Stimulated activated CD8-positive, alpha-beta memory T cell treated with anti-CD3 and anti-CD28 coated beads, Interleukin-12 subunit alpha, Interleukin-12 subunit beta, amount 100 ng/mL, for 24 hours (primary cell): ENCODE data around the gene DOCK10.

Experiments used
- DNase-seq: peaks from one replicate; pipeline ENCODE4 v3.0.0-alpha.2; 2020; ENCODE audit errors: extremely low read depth

DOCK10 gene

DNA sequence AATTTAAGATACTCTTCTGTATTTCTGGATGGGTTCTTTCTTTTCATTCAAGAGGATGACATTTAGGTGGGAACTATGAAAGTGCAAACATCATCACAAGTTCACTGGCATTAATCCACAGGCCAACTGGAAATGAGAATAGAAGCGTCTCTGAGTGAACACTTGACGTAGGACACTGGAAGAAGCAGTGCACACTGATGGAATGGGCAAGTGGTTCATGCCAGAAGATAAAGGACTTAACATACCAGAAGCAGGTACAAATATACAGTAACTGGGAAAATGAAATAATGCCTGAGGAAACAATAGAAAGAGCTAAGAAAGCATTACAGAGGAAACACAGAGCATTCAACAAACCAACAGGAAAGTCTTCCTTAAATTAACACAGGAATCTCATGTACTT lies 205.2 kb downstream of the DOCK10 start:
- DNase-seq, result no peak

DNA sequence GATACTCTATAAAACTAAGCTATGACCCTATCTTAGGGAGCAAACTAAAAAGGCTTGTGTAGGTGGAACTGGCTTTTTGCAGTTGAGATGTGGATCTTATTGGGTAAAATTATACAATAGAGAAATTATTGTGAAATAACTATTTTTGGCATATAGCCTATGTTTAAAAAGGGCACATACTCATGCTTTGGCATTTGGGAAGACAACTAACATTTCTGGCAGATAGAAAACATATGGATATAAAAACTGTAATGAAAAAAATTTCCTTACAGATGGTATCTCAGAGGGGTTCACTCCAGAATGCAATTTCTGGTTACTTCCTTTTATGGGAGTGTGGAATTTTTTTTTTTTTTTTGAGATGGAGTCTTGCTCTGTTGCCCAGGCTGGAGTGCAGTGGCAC lies 206.0 kb downstream of the DOCK10 start:
- DNase-seq, result no peak

DNA sequence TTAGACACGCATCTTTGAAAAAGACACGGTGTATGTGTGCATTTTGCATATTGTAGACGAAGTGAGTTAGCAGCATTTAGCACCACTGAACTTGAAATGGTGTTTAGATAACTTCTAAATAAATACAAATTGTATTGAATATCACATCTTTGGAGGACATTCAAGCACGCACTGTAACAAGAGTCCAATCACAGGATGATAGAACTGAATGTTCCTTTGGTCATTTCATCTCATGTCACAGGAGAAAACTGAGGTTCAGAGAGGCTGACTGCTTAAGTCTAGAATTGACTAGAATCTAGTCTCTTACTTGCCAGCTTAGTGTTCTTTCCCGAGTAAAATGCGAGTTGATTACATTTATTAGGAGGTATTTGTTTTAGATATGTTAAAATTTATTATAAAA lies 206.9 kb downstream of the DOCK10 start:
- DNase-seq, result no peak

DNA sequence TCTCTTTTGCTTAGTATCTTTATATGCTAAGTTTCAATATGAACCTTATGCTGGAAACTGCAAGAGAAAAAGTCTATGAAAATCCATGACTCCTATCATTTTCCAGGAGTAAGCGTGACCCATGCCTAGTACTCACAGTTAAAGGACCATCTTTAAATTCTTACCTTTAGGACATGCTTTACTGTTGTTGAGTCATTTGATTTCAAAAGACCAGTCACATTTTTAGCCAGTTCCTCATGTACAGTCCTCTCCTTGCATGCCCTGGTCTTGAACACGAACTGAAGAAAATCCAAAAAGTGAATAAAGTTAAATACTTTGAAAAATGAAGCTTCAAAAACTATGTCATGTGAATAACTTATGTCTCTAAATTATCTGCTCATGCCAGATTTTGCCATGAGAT lies 208.3 kb downstream of the DOCK10 start:
- DNase-seq, result no peak

DNA sequence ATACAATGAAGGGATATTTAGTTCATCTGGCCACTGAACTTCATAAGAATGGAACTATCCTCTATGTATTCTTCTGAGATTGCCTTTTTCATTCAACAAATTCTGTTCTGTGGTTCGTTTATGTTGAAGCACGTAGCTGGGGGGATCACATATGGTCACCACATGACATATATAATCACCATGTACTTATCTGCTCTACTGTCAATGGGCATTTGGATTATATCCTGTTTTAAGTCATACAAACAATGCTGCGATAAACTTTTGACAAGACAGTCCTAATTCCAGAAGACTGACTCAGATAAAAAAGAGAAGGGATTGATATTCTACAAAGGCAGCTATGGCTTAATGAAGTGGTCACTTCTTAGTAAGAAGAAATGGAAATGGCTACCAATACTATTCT lies 210.1 kb downstream of the DOCK10 start:
- DNase-seq, result no peak

DNA sequence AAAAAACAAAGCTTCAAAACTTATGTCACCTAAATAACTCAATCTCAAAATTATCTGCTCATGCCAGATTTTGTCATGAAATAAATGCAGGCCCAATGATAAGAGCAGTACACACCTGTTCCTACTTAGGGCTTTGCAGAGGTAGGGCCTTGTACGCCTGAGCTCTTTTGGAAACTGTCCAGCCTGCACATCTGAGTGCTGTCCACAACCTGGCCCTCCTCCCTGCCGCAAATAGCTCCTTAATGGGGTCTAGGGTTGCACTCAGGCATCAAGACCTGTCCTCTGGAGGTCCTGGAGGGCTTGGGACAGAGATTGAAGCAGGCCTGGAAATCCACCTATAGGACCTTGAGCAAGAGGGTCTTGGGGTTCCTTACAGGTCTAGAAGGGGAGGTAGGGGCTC lies 210.7 kb downstream of the DOCK10 start:
- no peak for DNase-seq

DNA sequence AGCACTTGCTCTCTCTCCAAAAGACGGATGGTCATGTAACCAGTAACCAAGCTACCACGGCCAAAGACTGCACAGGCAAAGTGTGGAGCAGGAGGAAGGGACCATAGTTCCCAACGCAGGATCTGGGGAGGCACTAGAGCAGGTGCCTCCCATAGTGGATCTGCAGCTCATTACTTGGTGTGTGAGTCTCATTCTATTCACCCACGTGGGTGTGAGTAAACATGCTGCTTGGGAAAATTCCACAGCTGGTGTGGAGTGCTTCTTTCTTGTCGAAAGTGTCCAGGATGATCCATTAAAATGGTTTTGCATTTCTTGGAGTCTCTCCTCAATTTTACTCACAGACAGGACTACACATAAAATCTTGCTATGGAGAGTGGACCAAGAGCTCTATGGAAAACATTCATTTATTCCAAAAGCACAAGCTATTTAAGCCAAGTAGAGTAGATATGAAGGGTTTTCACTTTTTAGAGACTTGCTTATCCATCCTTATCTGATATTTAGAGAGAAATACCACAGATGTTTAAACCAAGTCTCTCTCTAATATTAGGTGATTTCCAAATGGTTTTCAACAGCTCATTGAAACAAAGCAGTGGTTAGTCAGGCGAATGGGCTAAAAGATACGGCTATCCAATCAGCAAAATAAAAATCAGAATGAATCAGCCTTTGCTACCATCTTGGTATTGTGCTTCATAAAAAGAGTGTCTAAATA lies 221.8 kb downstream of the DOCK10 start:
- DNase-seq, result no peak

DNA sequence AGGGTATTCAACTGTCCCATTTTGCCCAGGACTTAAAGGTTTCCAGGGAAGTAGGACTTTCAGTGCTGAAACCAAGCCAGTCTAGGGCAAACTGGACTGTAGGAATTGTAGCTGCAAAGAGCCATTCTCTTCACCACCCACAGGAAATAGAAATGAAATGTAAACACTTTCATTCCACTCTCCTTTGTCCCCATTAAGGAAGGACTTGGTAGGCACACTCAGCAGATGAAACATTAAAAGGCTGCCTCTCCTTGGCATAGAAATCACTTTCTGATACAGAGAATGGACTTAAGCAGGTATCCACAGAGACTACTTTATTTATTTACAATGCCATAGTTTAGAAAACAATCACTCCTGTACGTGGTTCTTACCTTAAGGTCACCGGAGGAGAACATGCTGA lies 223.2 kb downstream of the DOCK10 start:
- no peak for DNase-seq

DNA sequence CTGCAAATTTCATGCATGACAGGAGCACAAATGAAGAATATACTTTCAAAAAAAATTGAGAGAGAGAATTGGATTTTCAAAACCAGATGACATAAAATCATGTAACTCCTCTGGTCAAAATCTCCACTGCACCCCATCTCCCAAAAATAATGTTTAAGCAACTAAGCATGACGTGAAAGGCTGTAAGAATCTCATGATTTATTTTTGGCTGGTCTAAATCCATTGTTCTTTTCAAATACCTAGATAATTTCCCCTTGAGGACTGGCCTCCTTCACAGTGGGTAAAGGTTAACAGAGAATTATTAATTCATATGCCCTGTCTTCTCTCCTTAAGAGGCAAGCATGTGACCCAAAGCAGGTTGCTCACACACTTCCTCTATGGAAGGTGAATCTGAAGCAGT lies 224.6 kb downstream of the DOCK10 start:
- DNase-seq, result no peak

DNA sequence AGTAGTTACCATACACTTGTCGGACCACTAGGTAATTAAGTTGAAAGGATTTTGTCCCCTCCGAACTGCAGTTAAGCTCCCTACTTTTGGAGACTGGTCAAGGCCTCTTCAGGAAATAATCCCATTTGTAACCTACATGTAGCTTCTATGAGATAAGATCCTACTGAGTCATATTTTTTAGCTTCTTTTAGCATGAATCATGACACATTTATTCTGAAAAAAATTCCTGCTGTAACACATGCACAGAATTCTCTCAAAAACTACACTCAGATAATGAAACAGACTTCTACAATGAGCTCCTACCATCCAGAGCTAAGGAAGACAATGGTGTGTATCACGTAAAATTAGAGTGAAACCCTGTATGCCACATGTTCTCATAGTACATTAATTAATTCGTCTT lies 225.5 kb downstream of the DOCK10 start:
- DNase-seq, result no peak

DNA sequence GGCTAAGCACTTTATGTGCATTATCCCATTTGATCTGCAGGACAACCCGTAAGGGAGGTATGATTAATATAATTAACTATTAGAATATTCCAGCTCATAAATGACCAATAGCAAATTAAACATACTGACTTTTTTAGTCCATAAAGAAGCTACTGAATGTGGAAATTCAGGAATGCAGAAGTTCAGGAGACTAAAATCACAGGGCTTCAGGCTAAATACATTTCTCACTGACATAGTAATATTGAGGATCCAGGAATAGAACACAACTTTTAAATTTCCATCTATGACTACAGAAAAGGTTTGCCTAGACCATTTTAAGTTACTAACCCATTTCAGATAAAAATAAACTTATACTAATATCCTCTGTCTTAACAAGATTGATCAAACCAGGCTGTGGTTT lies 228.7 kb downstream of the DOCK10 start:
- no peak for DNase-seq

DNA sequence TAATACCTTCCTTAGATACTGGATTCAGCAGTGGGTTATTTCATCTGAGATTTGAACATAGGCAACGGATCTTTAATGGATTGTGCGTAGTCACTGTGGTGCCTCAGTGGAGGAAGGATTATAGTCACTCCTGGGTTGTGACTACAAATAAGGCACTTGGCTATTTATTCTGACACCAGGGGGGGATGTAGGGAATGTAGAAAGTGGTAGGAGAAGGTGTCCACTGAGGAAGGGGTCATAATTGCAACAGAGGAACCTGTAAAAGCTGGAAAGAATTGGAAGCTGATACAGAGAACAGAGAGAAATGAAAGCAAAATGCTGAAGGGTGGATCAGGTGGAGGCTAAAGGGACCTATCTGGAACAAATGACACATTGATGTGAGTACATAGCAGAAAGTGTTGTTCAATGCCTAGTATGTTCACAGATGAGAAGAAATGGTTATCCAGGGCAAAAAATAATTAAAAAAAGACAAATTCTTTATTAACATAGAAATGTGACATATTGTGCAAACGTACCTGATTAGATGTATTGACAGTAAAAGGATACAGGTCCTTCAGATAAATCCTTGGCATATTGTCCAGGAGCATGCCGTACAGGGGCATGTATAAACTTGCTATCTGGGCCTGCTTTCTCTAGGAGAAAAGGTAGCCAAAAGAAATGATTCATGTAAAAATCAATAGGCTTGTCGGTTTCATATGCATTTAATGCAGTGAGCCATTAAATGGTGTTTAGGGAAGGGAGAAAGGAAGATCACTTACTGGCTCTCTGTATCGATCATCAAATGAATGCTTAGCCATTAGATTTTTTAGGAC lies 234.9 kb downstream of the DOCK10 start:
- DNase-seq, result no peak

DNA sequence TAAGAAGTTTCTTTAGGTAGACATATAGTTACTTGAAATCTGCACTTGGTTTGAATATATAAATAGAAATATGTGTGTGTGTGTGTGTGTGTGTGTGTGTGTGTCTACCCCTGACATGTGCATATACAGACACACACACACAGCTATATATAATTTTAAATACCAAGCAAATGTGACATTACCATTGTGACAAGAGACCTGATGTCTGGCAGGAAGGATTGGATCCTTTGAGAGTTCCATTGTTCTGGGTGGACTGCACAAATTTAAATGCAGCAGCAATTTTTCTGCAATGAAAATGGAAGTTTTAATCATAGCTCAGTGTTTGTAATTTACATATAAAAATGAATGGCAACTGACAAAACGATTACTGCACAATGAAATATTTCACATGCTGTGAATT lies 238.3 kb downstream of the DOCK10 start:
- DNase-seq, result no peak

DNA sequence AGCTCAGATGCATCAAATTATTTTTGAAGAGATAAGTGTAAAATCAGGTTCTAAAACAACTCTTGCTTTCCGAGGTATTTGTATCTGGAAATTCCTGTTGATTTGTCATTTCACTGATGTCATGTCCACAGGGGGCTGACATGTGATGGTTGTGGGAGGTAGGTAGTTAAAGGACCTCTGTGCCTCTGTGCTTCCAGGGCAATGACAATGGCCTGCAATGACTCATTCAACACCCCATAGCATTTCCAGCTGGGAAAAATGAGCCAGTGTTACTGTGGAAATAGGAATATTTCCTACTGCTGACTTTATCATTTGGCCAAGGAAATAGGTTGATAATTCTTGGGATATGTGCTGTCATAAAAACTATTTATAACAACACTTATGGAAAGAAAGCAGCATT lies 239.9 kb downstream of the DOCK10 start:
- no peak for DNase-seq

DNA sequence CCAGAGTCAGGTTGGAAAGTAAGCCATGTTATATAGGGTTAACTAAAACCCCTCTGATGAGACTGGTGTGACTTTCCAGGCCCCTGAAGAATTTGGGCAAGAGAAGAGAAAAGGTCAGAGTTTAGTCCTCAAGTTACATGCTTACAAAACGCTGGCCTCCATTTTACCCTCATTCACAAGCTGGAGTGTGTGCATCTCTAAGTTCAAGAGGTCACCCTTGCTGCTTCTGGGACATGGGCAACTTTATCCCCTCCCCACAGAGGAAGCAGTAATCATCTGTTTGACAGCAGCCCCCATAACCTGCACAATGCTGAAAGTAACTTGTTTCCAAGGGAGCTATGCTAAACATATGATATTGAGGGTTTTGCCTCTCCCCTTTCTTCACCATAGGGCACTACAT lies 240.9 kb downstream of the DOCK10 start:
- DNase-seq, result no peak

DNA sequence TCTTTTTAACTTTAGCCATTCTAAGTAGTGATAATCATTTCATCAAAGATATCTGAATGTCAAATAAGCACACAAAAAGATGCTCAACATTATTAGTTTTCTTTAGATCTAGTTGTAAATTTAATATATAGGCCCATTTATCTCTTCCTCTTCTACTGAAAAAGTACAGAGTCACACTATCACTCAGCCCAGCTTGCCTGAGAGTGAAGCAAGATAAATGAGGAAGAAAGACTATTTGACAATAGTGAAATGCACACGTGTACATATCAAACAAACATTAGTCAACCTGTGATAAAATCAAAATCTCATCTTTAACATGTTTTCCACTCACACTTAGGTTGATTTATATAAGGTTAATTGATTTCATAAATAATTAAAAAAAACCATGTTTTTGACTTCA lies 242.6 kb downstream of the DOCK10 start:
- DNase-seq, result no peak

DNA sequence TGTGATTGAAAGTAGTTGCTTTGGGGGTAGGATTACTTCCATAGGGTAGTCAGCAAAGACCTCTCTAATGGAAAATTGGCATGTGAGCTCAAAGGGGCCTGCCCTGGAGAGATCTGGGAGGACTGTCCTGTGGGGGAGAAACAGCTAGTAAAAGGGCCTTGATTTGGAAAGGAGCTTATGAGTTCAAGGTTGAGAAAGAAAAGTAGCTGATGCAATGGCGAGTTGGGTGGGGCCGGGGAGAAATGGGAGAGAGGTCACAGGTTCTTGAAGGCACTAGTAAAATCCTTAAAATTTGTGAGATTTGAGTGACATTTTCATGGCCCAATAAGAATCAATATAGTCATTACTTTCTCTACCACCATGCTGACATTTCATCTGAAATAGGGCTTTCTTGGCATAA lies 244.1 kb downstream of the DOCK10 start:
- DNase-seq, result no peak

DNA sequence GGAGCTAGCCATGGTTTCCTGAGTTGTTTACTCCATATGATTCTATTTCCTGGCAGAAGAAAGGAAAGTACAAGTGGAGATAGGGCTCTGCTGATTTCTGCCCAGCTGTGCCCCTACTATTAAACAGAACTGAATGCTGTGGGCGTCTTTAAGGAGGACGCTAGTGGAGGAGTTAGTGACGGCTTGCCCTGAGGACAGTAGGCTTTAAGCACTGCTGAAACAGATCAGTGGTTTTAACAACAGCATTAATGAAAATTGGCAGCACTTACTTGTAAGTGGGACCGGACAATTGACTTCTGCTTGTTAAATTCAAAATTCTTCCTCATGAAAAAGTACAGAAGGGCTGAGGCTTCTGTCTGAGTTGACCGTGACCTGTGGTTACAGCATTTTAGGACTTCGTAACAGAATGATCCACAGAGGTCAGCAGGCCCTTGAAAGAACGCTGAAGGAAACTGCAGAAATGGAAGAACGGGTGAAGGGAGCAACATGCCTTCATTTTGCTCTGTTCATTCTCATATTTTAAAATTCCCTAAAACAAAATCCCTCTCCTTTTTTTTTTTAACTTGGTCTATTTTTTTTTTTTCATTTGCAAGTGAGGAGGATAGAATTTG lies 245.5 kb downstream of the DOCK10 start:
- no peak for DNase-seq

DNA sequence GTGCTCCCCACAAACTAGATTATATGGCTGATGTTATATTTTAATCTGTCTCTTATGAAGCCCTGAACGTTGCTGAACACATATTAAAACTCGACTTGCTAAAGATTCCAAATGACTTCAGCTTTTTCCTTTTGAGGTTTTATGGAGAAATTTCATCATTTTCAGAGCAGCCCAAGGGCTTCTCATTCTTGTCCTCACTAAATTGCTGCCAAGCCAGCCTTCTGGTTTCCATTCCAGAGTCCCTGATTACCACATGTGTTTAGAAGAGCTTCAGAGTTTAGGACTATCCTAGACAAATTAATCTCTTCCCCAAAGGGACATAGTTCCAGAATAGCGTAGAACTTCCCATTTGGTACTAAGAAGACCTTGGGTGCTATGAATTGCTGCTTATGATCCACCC lies 248.3 kb downstream of the DOCK10 start:
- DNase-seq, result no peak

DNA sequence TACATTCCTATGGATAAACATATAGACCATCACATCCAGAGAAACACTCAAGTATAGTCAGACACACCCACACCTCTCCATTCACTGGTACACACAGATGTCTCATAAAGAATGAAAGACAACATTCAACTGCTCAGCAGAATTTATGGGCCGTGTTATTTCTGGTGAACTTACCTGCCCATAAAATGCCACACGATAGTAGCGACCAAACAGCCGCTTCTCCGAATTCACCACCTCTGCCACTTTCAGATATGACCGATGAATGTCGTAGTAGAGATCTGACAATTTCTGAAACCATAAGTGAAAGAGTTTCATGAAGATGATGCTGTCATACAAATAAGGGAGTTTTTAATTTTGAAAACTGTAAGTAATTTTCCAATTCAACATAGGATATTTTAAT lies 255.4 kb downstream of the DOCK10 start:
- no peak for DNase-seq

DNA sequence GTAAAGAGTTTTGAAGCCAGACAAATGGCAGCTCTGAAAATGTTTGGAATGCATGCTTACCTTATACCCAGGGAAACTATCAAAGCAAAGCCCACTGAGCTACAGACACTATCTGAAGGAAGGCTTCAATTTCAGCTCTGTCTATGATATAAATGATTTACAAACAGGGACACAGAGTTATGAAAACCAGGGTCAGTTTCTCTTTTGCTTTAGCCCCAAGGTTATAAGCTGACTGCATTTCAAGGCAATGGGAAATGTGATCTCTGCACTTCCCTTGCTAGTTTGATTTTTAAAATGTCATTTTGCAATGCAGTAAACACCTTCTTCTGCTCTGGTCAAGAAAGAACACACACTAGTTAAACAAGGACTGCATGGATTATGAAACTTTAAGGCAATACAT lies 260.9 kb downstream of the DOCK10 start:
- no peak for DNase-seq

DNA sequence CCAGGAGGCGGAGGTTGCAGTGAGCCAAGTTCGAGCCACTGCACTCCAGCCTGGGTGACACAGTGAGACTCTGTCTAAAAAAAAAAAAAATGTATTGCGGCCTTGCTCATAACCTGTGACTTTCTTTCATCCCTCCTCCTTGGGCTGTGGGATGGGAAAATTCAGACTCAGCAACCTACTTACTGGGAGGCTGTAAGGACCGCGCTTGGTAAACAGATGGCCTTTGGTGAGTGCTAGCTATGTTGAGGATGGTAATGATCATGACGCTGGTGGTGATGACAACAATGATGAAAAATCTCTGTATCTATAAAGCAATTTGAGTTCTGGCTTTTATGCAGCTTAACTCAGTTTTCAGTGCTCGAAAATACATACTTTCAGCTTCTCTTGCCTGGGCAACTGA lies 261.4 kb downstream of the DOCK10 start:
- DNase-seq, result no peak

DNA sequence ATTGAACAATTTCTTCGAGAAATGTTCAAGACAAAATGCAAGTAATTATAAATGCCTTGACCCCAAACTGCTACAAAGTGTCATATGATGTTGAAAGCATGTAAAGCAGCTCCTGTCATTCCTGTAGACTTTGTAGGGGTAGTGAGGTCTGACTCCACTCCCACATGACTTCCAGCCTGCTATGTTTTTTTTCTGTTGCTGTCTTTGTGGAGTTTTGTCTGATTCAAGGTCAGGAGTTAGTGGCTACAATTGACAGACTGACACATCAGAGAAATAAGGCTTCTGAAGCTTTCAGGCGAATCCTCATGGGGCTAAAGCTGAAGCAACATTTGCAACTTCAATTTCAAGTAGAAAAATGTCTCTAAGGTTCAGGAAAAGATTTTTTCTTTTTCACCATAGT lies 262.2 kb downstream of the DOCK10 start:
- DNase-seq, result no peak
